HG03025 (cell line): ENCODE results near the gene HSPB8.

Experiments used
- ATAC-seq: cut with Tn5 transposase; IDR thresholded peaks from one replicate; pipeline ENCODE4 v1.9.1; 2021; ENCODE audit warnings: mild to moderate bottlenecking, moderate library complexity; ENCODE audit not compliant: unreplicated experiment, low FRiP score

The HSPB8 gene, protein sequence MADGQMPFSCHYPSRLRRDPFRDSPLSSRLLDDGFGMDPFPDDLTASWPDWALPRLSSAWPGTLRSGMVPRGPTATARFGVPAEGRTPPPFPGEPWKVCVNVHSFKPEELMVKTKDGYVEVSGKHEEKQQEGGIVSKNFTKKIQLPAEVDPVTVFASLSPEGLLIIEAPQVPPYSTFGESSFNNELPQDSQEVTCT

DNA sequence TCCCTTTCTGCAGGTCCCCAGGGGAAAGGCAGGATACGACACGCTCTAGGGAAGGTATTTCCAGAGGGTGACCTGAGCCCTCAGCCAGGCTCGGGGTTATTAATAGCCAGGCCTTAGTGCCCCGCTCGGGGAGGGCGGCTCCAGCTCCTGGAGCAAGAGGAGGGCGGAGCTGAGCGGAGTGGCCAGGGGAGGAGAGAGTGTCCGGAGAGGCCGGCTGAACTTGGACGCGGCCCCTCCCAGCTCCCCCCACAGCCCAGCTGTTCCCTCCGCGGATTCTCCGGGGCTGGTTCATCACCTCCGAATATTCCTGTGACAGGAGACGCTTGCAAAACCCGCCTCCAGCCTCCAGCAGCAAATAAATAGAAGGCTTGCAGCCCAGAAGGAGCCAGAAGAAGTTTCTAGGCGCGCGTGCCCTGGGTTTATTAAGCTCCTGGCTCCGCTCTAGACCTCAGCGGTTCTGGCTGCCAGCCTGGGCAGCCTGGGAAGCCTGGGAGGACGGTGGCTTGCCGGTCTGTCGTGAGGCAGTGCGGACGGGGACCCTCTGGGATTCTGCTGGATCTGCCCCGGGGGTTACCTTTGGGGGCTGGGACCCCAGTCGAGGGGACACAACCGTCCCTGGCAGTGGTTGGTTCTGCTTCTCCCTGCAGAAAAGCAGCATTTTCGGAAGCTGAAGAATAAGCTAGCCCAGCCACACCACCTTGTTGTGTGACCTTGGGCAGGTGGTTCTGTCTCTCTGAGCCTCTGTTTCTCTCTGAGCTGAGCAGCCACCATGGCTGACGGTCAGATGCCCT, at the start of gene HSPB8:
TSS of gene HSPB8 (plus strand) at position 388 of the 791 bp plus-strand sequence. CDS start at position 770, 382 bp downstream.
- ATAC-seq: no peak

DNA sequence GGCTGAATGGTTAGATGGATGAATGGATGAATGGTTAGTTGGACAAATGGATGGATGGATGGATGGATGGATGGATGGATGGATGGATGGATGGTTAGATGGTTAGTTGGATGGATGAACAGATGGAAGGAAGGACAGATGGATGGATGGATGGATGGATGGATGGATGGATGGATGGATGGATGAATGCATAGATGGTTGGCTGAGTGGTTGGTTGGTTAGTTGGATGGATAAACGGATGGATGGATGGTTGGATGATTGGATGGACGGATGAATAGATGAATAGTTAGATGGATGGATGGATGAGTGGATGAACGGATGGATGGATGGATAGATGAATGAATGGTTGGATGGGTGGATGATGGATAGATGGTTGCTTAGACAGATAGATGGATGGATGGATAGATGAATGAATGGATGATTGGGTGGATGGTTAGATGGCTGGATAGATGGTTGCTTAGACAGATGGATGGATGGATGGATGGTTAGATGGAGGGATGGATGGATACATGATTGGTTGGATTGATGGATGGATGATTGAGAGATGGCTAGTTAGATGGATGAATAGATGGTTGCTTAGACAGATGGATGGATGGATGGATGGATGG, 48.8 kb upstream of the HSPB8 start:
- ATAC-seq: no peak

DNA sequence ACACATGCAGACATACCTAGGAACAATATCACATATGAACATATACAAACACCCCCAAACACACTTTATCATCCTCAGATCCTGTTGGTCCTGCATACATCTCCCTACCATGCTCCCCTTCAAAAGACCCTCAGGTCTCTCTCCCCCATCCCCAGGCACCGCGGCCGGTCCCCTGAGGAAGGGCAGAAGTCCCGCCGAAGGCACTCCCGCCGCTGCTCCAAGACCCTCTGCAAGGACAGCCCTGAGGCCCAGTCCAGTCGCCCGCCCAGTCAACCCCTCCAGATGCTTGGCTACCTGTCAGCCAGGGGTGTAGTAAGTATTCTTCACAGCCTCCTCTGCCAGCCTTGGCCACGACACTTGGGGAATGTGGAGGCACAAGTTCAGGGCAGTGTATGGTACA, 48.2 kb upstream of the HSPB8 start:
- no peak for ATAC-seq

DNA sequence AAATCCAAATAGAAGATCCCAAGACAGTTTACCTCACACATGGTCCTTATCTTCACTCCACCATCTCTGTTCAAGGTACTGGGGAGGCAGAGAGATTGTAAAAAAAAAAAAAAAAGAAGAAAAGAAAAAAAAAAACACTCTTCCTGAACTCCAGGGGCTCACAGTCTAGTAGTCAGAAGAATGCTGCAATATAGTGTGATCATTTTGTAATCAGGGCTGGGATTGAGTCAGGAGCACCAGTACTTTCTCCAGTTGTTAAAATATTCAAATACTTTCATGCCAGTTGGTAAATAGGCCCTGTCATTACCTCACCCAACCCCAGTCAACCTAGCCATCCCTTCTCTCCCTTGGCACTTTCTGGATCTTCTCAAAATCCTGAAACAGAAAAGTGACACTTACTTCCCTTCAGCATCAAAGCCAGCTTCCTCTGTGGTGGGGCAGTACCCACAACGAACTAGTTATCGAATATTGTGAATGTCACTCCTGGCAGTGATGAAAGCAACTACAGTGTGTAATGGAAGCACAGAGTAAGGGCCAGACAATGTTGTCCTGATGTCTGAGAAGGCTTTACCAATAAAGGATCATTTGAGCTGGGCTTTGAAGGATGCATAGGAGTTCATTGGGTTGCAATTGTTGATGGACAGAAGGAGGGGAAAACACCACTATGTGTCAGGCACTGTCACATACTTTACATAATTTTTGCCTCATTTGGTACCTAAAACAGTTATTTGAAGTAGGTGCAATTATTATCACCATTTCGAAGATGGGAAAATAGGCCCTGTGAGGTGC, 44.3 kb upstream of the HSPB8 start:
- ATAC-seq: no peak

DNA sequence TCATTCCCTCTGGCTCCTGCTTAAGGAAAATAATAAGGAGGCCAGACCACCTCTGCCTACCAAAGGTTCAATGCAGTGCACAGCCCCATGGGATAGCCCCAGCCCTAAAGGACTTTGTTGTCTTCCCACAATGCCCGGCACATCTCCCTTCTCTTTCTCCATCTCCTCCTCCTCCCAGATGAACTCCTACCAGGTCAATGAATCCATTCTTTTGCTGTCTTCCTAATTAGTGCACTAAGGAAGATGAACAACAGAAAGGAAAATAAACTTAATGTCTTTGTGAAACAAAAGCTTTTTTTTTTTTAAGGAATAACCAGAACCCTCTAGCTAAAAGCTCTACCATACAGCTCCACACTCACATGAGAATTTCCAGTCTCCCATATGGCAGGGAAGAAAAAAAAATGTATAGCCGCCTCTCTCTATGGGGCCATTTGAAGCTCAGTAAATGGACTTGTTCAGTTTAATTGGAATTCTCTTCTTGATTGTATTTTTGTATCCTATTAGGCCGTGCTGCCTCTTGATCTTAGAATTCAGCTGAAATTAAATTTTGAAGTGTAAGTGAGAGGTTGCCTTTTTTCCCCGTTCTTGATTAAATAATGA, 41.8 kb upstream of the HSPB8 start:
- no peak for ATAC-seq

DNA sequence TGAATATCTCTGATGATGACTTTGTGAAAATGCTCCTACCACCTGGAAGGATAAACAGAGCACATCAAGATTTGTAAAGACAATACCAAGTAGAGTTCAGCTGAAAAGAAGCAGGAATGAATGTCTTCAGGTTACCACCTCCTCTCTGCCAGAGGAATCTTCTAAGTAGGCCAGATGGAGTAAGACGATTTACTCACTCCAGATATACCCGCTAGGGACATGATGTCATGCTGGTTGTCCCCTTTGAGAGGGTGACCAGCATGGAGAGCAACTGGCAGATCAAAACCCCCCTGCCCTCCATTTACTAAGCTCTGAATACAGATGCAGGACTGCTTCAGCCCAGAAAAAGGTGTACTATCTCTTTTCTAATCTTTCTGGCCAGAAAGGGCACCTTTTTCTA, 39.3 kb upstream of the HSPB8 start:
- ATAC-seq: no peak

DNA sequence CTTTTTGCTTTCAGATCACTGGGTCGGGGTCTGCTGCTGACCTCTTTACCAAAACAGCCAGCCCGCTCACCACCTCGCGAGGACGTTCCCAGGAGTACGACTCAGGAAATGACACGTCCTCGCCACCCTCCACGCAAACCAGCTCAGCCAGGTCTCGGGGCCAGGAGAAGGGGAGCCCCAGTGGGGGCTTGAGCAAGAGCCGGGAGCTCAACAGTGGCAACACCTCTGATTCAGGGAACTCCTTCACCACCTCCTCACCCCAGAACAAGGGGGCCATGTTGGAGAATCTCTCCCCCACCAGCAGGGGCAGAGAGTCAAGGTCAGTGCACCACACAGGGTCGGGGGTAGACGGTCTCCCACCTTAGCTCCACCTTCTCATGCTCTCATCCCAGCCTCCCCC, 33.4 kb upstream of the HSPB8 start:
- no peak for ATAC-seq

DNA sequence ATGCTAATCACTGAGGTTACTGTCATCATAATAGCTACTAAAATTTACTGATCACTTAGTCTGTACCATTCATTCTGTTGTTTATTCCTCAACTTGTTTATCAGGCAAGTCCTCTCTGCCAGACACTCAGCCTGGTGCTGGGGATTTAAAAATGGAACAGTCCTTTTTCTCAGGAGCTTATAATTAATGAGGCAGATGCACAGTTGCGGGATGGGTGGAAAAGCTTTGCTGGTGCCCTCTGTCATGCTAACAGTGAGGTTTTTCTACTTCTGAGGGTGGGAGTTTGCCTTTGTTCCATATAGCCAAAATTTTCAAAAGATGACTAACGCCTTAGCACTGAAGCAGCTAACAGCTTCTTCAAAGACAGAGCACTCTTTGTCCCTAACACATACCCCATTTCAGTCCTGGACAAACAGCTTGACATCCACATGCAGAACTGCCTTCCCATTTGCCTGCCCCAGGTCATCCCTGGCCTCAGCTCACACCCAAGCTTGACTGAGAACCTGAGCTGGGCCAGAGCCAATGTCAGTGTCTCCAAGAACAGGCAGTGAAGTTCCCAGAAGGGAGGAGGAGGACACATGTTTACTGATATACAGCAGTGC, 30.8 kb upstream of the HSPB8 start:
- no peak for ATAC-seq

DNA sequence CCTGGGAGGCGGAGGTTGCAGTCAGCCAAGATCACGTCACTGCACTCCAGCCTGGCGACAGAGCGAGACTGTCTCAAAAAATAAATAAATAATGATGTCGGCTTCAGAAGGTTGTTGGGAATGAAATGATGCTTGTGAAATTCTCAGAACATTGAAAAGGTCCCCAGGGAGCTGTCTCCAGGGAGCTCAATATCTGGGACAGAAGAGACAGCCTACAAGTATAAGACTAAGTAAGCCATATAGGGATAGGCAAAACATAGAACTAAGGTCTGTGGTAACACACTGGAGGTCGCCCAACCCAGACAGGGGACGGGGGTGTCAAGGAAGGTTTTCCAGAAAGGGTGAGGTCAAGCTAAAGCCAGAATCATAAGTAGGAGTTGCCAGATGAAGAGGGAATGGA, 29.5 kb upstream of the HSPB8 start:
- no peak for ATAC-seq

DNA sequence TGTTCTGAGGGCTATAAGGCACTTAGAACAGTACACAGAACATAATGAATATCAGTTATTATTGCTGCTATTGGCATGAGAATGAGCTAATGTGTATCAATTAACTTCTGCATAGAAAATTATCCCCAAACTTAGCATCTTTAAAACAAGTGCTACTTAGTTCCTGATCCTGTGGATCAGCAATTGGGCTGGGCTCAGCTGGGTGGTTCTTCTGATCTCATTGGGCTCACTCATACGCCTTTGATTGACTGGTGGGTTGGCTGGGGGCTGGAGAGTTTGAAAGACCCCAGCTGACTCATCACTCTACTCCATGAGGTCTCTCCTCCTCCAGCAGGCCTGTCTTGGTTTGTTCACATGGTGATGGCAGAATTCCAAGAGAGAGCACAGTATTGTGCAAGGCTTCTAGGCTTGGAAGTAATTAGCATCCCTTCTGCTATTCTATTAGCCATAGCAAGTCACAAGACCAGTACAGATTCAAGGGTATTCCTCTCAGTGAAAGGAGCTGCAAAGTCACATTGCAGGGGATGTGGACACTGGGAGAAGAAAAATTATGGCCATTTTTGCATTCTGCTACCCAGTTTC, 27.2 kb upstream of the HSPB8 start:
- ATAC-seq: no peak

DNA sequence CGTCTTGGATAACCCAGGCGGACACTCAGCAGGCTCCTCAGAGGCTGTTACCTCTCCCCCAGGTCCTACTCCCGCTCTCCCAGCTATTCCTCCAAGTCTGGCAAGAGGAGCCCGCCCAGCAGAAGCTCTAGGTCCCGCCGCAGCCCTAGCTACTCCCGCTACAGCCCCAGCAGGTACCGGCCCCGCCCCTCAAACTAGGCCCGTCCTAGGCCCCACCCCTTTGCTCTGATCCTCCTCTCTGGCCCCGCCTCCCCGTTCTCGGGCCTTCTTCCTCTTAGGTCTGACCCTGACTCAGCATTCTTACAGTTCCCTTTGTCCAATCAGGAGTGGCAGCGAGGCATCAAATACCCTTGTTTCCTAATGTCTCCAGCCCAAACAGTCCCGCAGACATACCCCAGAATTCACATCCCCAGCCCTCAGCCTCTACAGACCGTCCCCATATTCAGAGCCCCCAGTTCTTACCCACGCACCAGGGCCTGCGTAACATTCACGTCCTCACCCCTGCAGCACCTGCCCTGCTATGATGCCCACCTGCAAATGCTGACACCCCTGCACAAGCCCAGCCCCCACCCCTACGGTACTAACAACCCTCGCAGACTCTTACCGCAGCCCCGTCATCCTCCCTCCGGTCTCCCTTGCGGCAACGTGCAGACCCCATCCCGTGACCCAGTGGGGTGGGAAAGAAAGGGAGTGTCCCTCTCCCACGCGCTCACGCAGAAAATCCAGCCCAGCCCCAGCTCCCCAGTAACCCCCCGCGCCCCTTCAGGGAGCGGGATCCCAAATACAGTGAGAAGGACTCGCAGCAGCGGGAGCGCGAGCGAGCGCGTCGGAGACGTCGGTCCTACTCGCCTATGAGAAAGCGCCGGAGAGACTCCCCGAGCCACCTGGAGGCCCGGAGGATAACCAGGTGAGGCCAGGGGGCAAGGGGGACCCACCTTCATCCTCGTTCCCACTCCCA, 25.0 kb upstream of the HSPB8 start:
- no peak for ATAC-seq

DNA sequence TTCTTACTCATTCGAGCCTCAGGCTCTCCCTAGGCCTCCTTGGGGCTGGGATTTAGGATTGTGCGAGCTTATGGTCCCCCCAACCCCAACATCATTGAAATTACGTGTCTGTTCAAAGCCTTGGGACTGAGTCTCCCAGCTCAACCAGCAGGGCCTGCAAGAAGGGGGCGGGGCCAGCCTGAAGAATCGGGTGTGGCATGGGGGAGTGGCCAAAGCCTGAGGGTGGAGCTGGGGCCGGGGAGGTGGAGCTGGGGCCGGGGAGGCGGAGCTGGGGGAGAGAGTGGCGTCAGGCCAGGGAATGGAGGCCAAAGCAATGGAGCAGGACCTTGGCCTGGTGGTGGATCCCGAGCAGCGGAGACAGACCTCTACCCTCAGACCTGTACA, 24.3 kb upstream of the HSPB8 start:
- no peak for ATAC-seq

DNA sequence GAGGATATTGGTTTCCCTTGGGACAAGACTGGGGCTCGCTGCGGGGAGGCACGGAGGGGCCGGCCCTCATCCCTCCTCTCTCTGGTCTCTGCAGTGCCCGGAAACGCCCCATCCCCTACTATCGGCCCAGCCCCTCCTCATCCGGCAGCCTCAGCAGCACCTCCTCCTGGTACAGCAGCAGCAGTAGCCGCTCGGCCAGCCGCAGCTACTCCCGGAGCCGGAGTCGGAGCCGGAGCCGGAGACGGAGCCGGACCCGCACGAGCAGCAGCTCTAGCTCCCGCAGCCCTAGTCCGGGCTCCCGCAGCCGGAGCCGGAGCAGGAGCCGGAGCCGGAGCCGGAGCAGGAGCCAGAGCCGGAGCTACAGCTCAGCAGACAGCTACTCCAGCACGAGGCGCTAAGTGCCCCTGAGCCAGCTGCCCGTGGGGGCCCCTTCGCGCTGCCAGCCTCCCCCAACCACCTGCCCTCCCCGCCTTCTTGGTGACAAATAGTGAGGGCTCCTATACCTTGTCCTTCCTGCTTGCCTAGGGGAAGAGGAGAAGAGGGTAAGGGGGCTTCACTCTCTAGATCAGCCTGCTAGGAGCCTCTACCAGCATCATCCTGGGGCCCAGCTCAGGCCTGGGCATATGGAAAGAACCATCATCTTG, 22.2 kb upstream of the HSPB8 start:
- no peak for ATAC-seq

DNA sequence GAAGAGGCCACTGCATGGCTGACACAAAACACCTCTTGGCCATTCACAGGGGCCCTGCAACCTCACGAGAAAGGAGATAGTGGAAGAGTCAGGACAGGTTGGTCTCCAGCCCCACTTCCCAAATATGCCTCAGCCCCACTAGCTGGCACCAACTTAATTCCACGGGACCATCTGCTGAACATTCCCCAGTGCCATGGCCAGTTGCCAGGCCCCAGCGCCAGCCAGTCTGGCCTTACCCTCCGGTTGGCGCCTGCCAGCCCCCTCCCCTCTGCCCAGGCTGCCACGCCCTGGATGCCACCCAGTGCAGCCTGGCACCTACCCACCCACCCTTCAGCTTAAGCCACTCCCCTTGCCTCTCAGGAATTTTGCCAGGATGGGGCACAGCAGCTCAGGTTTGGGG, 21.2 kb upstream of the HSPB8 start:
- no peak for ATAC-seq

DNA sequence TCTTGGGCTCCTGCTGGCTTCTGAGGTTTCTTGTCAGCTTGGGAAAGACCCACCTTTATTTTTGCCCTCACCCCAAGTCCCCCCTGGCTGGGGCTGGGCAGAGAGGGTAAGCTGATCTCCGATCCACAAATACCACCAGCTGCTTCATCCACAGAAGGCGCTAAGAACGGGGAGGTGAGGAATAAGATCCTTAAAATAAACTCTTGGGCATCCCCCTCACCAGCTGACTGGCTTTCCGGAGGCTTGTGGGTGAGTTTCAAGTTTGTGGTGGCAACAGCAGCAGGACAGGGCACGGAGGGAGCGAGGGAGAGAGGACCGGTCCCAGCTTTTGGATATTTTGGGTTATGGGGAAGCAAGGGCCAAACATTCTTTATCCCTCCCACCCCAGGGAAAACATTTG, 20.8 kb upstream of the HSPB8 start:
- no peak for ATAC-seq

DNA sequence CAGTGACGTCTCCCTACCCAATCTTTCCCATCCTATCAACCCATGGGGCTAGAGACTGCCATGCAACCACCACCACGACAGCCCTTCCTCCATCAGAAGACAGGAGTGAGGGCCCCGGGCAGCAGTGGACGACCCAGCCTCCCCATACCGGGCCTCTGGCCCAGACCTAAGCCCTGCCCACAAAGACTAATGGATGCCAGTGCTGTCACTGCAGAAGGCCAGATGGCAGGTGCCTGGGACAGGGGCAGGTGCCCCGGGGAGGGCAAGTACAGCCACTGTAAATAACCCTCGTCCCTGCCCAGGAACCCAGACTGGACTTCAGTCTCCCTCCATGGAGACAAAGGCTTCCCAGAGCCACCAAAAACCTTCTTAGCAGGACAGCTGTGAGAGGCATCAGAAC, 20.3 kb upstream of the HSPB8 start:
- no peak for ATAC-seq

DNA sequence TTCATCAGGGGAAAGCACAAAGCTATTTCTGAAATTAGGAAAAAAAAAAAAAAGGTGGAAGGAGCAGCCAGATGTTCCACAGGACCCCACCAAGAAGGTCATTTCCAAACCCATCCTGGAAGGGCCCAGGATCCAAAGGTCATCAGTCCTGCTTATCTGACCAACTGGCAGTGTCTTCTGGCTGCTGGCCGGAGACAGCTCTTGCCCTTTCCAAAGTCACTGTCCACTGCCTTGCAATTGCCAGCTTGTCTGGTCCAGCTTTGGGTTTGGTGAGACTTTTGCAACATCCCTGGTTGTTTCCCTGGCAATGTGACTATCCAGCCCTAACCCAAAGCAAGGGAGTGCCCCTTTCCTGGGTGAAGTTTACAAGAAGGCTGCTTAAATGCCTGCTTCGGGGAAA, 18.9 kb upstream of the HSPB8 start:
- no peak for ATAC-seq

DNA sequence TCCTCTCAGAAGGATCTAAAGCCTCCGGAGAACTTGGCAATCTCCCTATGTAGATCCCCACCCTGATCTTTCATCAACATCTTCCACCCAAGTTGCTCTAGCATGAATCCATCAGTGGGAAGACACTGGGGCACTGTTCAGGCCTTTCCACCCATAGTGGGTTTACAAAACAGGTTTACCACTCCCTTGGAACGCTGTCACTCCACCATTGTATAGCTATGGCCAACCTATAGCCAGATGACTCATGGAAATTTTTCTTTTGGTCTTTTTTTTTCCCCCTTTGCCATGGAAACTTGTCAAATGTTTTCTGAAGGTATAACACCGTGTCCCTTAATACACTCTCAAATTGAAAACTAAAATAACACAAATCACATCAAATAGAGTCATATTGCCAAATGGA, 10.8 kb upstream of the HSPB8 start:
- ATAC-seq: no peak
